K562 (cell line): ENCODE measurements around the gene ALK. TPM values are rescaled to one million over a fixed set of nuclear protein-coding genes. Genes with fewer than 3 reads are reported as not detected.

Experiments
- ATAC-seq: fragments of 200-7000 bp; cut with Tn5 transposase; 3 replicates; pipeline ENCODE4 v1.9.1; 2020; ENCODE audit warnings: moderate library complexity
- BruUV-seq: library from RNA; stranded (reverse); fragments of 400-500 nt; replicated peaks from 2 replicates; lab custom pipeline; 2021; lab: Mats Ljungman, UMichigan
- CTCF ChIA-PET: fragments of 300-600 bp; formaldehyde crosslinking; extraction: SDS; loops from one replicate; lab custom pipeline; 2021; ENCODE audit warnings: low intra/inter-chr PET ratio; lab: Yijun Ruan, JAX
- POLR2A ChIA-PET: fragments of 300-600, 350-650 bp; sonication (Branson Sonifier 250); formaldehyde crosslinking; extraction: SDS; loops from one replicate; lab custom pipeline; 2021; ENCODE audit warnings: antibody characterized with exemption, inconsistent platforms; lab: Yijun Ruan, JAX
- DNase-seq, 4 experiments: peaks; one replicate each; pipeline versions ENCODE4 v3.0.0 to v3.0.0-alpha.2; 2011 to 2018; ENCODE audit warnings: low spot score in 3 of 4, mixed read lengths in 3 of 4; ENCODE audit errors: extremely low read depth in 1 of 4
- FAIRE-seq: peaks from 2 replicates; lab custom pipeline; 2011; peaks lifted over from hg19 to GRCh38; lab: Jason Lieb, UNC
- H2AFZ ChIP-seq: 2 replicates; pipeline ENCODE4 v1.6.0; 2011; ENCODE audit warnings: low read depth, low read length, control low read depth, inconsistent platforms
- H3K27ac ChIP-seq: fragments of 200-600 bp; 3 replicates; pipeline ENCODE4 v1.8.0; 2011; ENCODE audit warnings: low read depth, mild to moderate bottlenecking, control low read depth, inconsistent platforms, low read length, moderate library complexity, mixed read lengths; ENCODE audit errors: extremely low read depth
- H3K27me3 ChIP-seq, 2 experiments: fragments of 300-600 bp in 1 of 2; 2 replicates in 1 of 2; 3 replicates in 1 of 2; pipeline versions ENCODE4 v1.6.0 to v1.8.0; 2011; ENCODE audit warnings: inconsistent platforms in 2 of 2, low read length in 2 of 2, mild to moderate bottlenecking in 1 of 2, mixed read lengths in 1 of 2, moderate library complexity in 1 of 2; ENCODE audit not compliant: control insufficient read depth in 2 of 2, insufficient read depth in 2 of 2
- H3K36me3 ChIP-seq: fragments of 300-600 bp; 3 replicates; pipeline ENCODE4 v1.8.0; 2011; ENCODE audit warnings: mild to moderate bottlenecking, low read length, inconsistent platforms; ENCODE audit not compliant: control insufficient read depth, insufficient read depth
- H3K4me1 ChIP-seq, 2 experiments: fragments of 200-600 bp in 1 of 2; replicated peaks in 1 of 2; 2 replicates in 1 of 2; 3 replicates in 1 of 2; pipeline versions ENCODE4 v1.5.1 to v1.8.0; 2011; ENCODE audit warnings: inconsistent platforms in 2 of 2, low read length in 2 of 2, mild to moderate bottlenecking in 1 of 2, mixed read lengths in 1 of 2, moderate library complexity in 1 of 2; ENCODE audit not compliant: control insufficient read depth in 2 of 2, insufficient read depth in 2 of 2
- H3K4me2 ChIP-seq: 2 replicates; pipeline ENCODE4 v1.6.1; 2011; ENCODE audit warnings: low read length, control low read depth, inconsistent platforms, mixed read lengths; ENCODE audit not compliant: insufficient read depth
- H3K4me3 ChIP-seq: fragments of 200-600 bp; sonication (generic), shearing (Covaris generic); 2 replicates; pipeline ENCODE4 v1.5.1; 2016; ENCODE audit warnings: control low read depth, inconsistent platforms
- H3K79me2 ChIP-seq: fragments of 200-600 bp; 3 replicates; pipeline ENCODE4 v1.8.0; 2011; ENCODE audit warnings: low read length, inconsistent platforms; ENCODE audit not compliant: control insufficient read depth, insufficient read depth
- H3K9ac ChIP-seq, 2 experiments: 2 replicates each; pipeline versions ENCODE4 v1.6.0 to v1.6.1; 2011; ENCODE audit warnings: low read depth in 2 of 2, low read length in 2 of 2, control low read depth in 1 of 2, inconsistent platforms in 1 of 2, mild to moderate bottlenecking in 1 of 2, mixed read lengths in 1 of 2; ENCODE audit not compliant: insufficient read depth in 1 of 2
- H3K9me1 ChIP-seq: one replicate; pipeline ENCODE4 v1.6.0; 2011; ENCODE audit warnings: inconsistent platforms, mild to moderate bottlenecking, low read length, moderate library complexity; ENCODE audit not compliant: control insufficient read depth, insufficient read depth
- H3K9me3 ChIP-seq: replicated peaks from 2 replicates; pipeline ENCODE4 v1.5.1; 2011; ENCODE audit warnings: low read depth, low read length, inconsistent platforms; ENCODE audit not compliant: control insufficient read depth, insufficient read depth
- H4K20me1 ChIP-seq: replicated peaks from 2 replicates; pipeline ENCODE4 v1.6.1; 2011; ENCODE audit warnings: low read length, inconsistent platforms, mixed read lengths; ENCODE audit not compliant: control insufficient read depth, insufficient read depth
- ELF2 ChIP-seq: fragments of 250-450 bp; sonication (Bioruptor Pico); IDR thresholded peaks from 2 replicates; pipeline ENCODE4 v1.5.0; 2021; ENCODE audit warnings: mild to moderate bottlenecking
- ETS1 ChIP-seq: conservative IDR thresholded peaks from 2 replicates; pipeline ENCODE4 v1.6.1; 2011; ENCODE audit warnings: low read depth, mild to moderate bottlenecking, low read length; ENCODE audit not compliant: control insufficient read depth
- GTF2A2 ChIP-seq: IDR thresholded peaks from 2 replicates; pipeline ENCODE4 v1.6.1; 2016; ENCODE audit warnings: mild to moderate bottlenecking, missing genetic modification characterization, missing compliant biosample characterization
- IRF1 ChIP-seq: sonication (generic); formaldehyde crosslinking; IDR thresholded peaks from 2 replicates; pipeline ENCODE4 v1.8.0; 2022; ENCODE audit warnings: missing genetic modification reagents, mild to moderate bottlenecking, borderline replicate concordance
- LCOR ChIP-seq: sonication (generic); formaldehyde crosslinking; IDR thresholded peaks from 2 replicates; pipeline ENCODE4 v1.8.0; 2022; ENCODE audit warnings: mild to moderate bottlenecking, missing genetic modification reagents
- NCOA4 ChIP-seq: fragments of 450-650 bp; IDR thresholded peaks from 2 replicates; pipeline ENCODE4 v1.6.1; 2018; ENCODE audit warnings: mild to moderate bottlenecking; ENCODE audit not compliant: partially characterized antibody
- ZNF561 ChIP-seq: fragments of 450-650 bp; formaldehyde crosslinking; conservative IDR thresholded peaks from 2 replicates; pipeline ENCODE4 v1.4.0; 2020; ENCODE audit warnings: mild to moderate bottlenecking, moderate library complexity
- WGBS: fragments of 100-300 bp; shearing (Covaris generic); methylation state at CpG from one replicate; pipeline ENCODE4 v1.1.6; 2016; ENCODE audit warnings: low coverage, mixed read lengths; ENCODE audit not compliant: insufficient coverage; ENCODE audit errors: missing lambda C conversion rate; 5-methylcytosine and 5-hydroxymethylcytosine counted together
- in situ Hi-C: fragments of 300-500 bp; cut with MboI; formaldehyde crosslinking; loops from 4 replicates; pipeline ENCODE4 v1.15.0; 2018; ENCODE audit warnings: inconsistent platforms, mixed read lengths
- intact Hi-C: fragments of 100-400 bp; cut with micrococcal nuclease; formaldehyde crosslinking; loops from 2 replicates; pipeline ENCODE4 v1.14.2; 2022
- polyA plus RNA-seq, 8 experiments: library from polyadenylated mRNA; depleted of rRNA in 4 of 8; stranded (reverse) in 5 of 8; unstranded in 3 of 8; fragments of >200 nt; fragmentation: Nextera tagmentation in 2 of 8; fragmentation: Illumina TruSeq in 1 of 8; extraction: Ambion mirVana in 2 of 8; extraction: Trizol in 1 of 8; gene quantifications; 2 replicates each; pipeline versions ENCODE4 v1.2.1 to v1.2.3, GENCODE V29; 2011 to 2014; ENCODE audit warnings: inconsistent platforms in 1 of 8, missing spikeins in 1 of 8
- total RNA-seq, 7 experiments: library from RNA; depleted of rRNA in 6 of 7; stranded (reverse); fragments of >200 nt in 6 of 7; fragmentation: Illumina TruSeq in 2 of 7; extraction: Trizol in 2 of 7; gene quantifications; 2 replicates each; pipeline versions ENCODE4 v1.2.1 to v1.2.3, GENCODE V29; 2011 to 2021; ENCODE audit warnings: low replicate concordance in 1 of 7

The ALK gene
- total and polyA plus RNA-seq, 9 of the 15 experiments (the other 6 are each of a cell fraction or from before 2014, with no cell fraction given): not detected

GRCh38 chr2:29377788-29378187 lies 543.6 kb downstream of the ALK start:
- WGBS: 0% methylated on average over 1 of the region's 1 CpG
- no peak for FAIRE-seq

More at GRCh38 chr2:29377788-29378187, 543.6 kb downstream of the ALK start:
- Histone ChIP-seq H3K9me1 (no peaks in the 10 kb centered on the region), H3K36me3 (no peaks in the 10 kb centered on the region), H2AFZ (no peak overlapping the region), H3K9me3 (no peaks in the 10 kb centered on the region), H3K9ac (no peak overlapping the region), H3K79me2 (no peaks in the 10 kb centered on the region), H4K20me1 (no peaks in the 10 kb centered on the region), H3K27me3 (no peaks in the 10 kb centered on the region), H3K4me3 (no peak overlapping the region), H3K27ac (no peak overlapping the region), H3K4me2 (no peak overlapping the region), H3K4me1 (no peaks in the 10 kb centered on the region)
- TF ChIP-seq LCOR: no peak
- no peak for TF ChIP-seq NCOA4
- TF ChIP-seq ELF2 (CRISPR knock-in tag): no peak
- no peak for TF ChIP-seq IRF1 (CRISPR knock-in tag)
- no peak for TF ChIP-seq GTF2A2 (tag)
- no peak for TF ChIP-seq ETS1
- no peak for TF ChIP-seq ZNF561 (CRISPR knock-in tag)
- ATAC-seq: no peak
- POLR2A ChIA-PET: interaction anchor here (0.8 kb wide), 2 partner anchors 96 to 416 kb away, joined by 3 read pairs; no protein-coding TSS in a partner anchor
- DNase-seq: no peak
- CTCF ChIA-PET: no interaction called here
- intact Hi-C loops (no loop called here), in situ Hi-C loops (no loop called here)
- BruUV-seq: no TSS peak
